ENCODE data around the gene ABAT. TPM values are rescaled to one million over a fixed set of nuclear protein-coding genes. Genes with fewer than 3 reads are reported as not detected.

Gene ABAT
- total and polyA plus RNA-seq, 2 experiments from 2014 or later, result 4.7 to 8.0 TPM

DNA sequence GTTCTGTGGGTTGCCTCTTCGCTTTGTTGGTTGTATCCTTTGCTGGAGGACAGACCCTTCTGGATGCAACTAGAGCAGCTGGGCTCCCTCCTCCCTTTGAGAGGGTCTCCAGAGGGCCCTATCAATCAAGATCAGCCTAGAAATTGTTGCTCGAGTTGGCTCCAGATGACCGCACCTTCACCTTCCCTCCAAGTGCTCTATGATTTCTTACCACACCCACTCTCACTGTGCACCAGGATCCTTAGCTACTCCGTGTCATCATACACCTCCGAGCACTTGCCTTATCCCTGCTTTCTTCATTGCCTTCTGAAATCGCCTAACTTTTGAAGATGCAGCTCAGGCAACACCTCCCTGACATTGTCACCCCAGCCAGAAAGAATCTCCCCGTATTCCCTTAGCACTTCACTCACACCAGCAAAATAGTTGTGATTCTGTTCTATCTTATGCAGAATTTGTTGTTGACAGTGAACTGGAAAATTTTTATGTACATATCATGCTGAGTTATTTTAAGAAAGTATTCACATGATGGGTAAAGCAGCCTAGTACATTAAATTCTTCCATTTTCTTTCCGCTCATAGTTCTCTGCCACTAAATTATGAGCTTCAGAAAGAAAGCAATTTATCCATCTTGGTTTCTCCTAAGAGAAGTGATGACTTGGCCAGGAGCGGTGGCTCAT is 52.9 kb downstream of the ABAT start:
- no peak overlapping the region for H3K4me3 ChIP-seq
- DNase-seq, result no peak
- H4K20me1 ChIP-seq (ENCODE audit: insufficient read depth), result no peaks in the 10 kb centered on the region
- H3K27ac ChIP-seq, result no peak overlapping the region
- no peaks in the 10 kb centered on the region for H3K79me2 ChIP-seq (ENCODE audit: insufficient read depth)
- H3K4me1 ChIP-seq (ENCODE audit: insufficient read depth), result no peaks in the 10 kb centered on the region
- no peaks in the 10 kb centered on the region for H3K9me3 ChIP-seq (ENCODE audit: low read depth)
- 37 to 43% methylated on average over 9 of the region's 9 CpGs for WGBS, 2 experiments (ENCODE audit: low coverage in 1 of 2, low lambda C conversion rate in 2 of 2, missing lambda C conversion rate in 2 of 2)
- no peaks in the 10 kb centered on the region for H3F3A ChIP-seq (ENCODE audit: insufficient read depth)
- no peak overlapping the region for H2AFZ ChIP-seq
- H3K36me3 ChIP-seq (ENCODE audit: low read depth), result no peaks in the 10 kb centered on the region
- TF ChIP-seq EZH2 (IDR thresholded peaks at IDR 0.05; ENCODE audit: insufficient read depth, poor library complexity, severe bottlenecking) (no peak), EZH2phosphoT487 (IDR thresholded peaks at IDR 0.05; ENCODE audit: insufficient read depth, low read depth) (no peak)
- no peaks in the 10 kb centered on the region for H3K9me2 ChIP-seq (ENCODE audit: insufficient read depth)
- H3K27me3 ChIP-seq (replicated peaks; ENCODE audit: insufficient read depth), result no peaks in the 10 kb centered on the region
- H3K9ac ChIP-seq, result no peak overlapping the region
- H3K4me2 ChIP-seq (ENCODE audit: unreplicated experiment), result no peak overlapping the region
- in situ Hi-C loops (cut with MboI), result no loop called here

DNA sequence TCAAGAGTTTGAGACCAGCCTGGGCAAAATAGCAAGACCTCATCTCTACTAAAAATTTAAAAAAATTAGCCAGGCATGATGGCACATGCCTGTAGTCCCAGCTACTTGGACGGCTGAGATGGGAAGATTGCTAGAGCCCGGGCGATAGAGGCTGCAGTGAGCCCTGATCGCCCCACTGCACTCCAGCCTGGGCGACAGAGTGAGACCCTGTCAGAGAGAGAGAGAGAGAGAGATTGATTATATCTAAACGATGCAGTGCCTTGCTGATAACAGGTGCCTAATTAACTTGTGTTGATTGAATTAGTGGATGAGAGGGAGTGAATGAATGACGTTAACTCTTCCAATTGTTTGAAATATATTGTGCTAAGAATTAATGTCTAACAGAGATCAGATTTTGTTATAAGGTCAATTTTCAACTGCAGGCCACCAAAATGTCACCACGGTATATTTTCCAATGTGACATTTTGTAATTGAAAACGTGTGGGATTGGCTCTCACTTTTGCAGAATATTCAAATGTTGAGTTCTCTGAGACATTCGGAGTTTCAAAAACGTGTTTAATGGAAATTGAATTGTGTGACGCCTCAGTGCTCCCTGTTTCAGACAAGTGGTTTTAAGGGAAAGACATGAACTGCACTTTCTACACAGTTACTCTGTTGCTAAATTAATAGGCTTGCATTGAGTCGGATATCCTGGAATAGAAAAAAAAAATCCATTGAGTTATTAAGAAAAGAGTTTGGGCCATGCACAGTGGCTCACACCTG is 53.6 kb downstream of the ABAT start:
- Histone ChIP-seq H2AFZ (no peak overlapping the region), H3K79me2 (ENCODE audit: insufficient read depth) (no peaks in the 10 kb centered on the region), H3K9ac (no peak overlapping the region), H3K36me3 (ENCODE audit: low read depth) (no peaks in the 10 kb centered on the region), H3K27ac (no peak overlapping the region), H3F3A (ENCODE audit: insufficient read depth) (no peaks in the 10 kb centered on the region), H3K4me2 (ENCODE audit: unreplicated experiment) (no peak overlapping the region), H3K4me1 (ENCODE audit: insufficient read depth) (no peaks in the 10 kb centered on the region), H3K4me3 (no peak overlapping the region), H3K9me2 (ENCODE audit: insufficient read depth) (no peaks in the 10 kb centered on the region), H3K27me3 (replicated peaks; ENCODE audit: insufficient read depth) (no peaks in the 10 kb centered on the region), H4K20me1 (ENCODE audit: insufficient read depth) (no peaks in the 10 kb centered on the region), H3K9me3 (ENCODE audit: low read depth) (no peaks in the 10 kb centered on the region)
- DNase-seq, result no peak
- TF ChIP-seq EZH2 (IDR thresholded peaks at IDR 0.05; ENCODE audit: insufficient read depth, poor library complexity, severe bottlenecking) (no peak), EZH2phosphoT487 (IDR thresholded peaks at IDR 0.05; ENCODE audit: insufficient read depth, low read depth) (no peak)
- in situ Hi-C loops (cut with MboI), result no loop called here
- WGBS, 2 experiments (ENCODE audit: low coverage in 1 of 2, low lambda C conversion rate in 2 of 2, missing lambda C conversion rate in 2 of 2), result 45 to 46% methylated on average over 13 of the region's 13 CpGs

DNA sequence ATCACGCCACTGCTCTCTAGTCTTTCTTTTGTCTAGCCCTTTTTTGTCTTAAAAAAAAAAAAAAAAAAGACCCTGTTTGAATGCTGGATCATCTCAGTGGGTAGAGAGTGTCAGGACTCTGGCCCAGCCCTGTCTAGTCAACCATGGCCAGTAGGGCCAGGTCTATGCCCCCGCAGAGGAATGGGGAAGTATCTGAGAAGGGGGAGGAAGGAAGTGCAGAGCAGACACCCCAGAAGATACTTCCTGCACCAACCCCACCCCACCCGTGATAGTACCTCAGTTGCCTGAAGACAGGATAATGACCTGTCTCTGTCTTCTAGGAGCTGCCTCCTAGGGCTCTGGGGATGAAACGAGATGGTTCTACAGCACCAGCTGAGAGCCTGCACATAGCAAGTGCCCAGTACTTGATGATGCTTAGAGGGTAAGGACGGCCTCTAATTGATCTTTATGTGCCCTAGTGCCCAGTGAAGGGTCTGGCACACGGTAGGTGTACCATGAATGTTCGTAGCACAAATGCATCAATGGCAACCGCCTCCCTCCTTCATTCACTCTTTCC is 55.4 kb downstream of the ABAT start:
- Histone ChIP-seq H3K4me1 (ENCODE audit: insufficient read depth) (no peaks in the 10 kb centered on the region), H3K27ac (no peak overlapping the region), H3K36me3 (ENCODE audit: low read depth) (no peaks in the 10 kb centered on the region), H2AFZ (no peak overlapping the region), H3K9me3 (ENCODE audit: low read depth) (no peaks in the 10 kb centered on the region), H3K27me3 (replicated peaks; ENCODE audit: insufficient read depth) (no peaks in the 10 kb centered on the region), H3K9me2 (ENCODE audit: insufficient read depth) (no peaks in the 10 kb centered on the region), H3K9ac (no peak overlapping the region), H4K20me1 (ENCODE audit: insufficient read depth) (no peaks in the 10 kb centered on the region), H3K4me3 (no peak overlapping the region), H3K4me2 (ENCODE audit: unreplicated experiment) (no peak overlapping the region), H3K79me2 (ENCODE audit: insufficient read depth) (no peaks in the 10 kb centered on the region), H3F3A (ENCODE audit: insufficient read depth) (no peaks in the 10 kb centered on the region)
- in situ Hi-C loops (cut with MboI), result no loop called here
- TF ChIP-seq EZH2 (IDR thresholded peaks at IDR 0.05; ENCODE audit: insufficient read depth, poor library complexity, severe bottlenecking), result no peak
- TF ChIP-seq EZH2phosphoT487 (IDR thresholded peaks at IDR 0.05; ENCODE audit: insufficient read depth, low read depth), result no peak
- 63% methylated on average over 8 of the region's 8 CpGs for WGBS, 2 experiments (ENCODE audit: low coverage in 1 of 2, low lambda C conversion rate in 2 of 2, missing lambda C conversion rate in 2 of 2)
- DNase-seq, result no peak

DNA sequence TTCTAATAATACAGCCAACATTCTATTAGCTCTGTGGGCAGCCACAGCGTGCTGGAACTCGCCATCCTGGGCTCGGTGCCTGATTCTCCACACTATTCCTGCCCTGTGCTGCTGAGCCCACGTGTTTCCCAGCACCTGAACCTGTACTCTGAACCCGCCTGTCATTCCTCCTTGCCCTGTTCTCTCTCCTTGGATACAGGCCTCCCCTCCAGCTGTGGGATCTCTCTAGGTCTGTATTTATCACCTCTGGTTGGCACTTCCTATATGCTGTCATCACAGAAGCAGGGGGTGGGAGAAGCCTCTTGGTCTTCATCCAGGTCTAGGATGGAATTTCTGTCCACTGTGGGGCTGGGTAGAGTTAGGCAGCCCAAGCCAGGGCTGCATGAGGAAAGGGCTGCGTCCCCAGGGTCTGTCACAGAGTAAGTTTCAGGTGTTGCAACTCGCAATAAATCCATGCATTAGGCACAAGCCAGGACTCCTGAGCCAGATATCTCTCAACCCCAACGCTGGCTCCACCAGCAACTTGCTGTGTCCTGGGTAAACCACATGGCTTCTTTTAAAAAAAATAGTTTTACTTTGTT is 56.0 kb downstream of the ABAT start:
- no peak overlapping the region for H3K9ac ChIP-seq
- no peak overlapping the region for H2AFZ ChIP-seq
- H3K27ac ChIP-seq, result no peak overlapping the region
- H3K4me2 ChIP-seq (ENCODE audit: unreplicated experiment), result no peak overlapping the region
- TF ChIP-seq EZH2phosphoT487 (IDR thresholded peaks at IDR 0.05; ENCODE audit: insufficient read depth, low read depth) (no peak), EZH2 (IDR thresholded peaks at IDR 0.05; ENCODE audit: insufficient read depth, poor library complexity, severe bottlenecking) (no peak)
- in situ Hi-C loops (cut with MboI), result no loop called here
- DNase-seq, result no peak
- WGBS, 2 experiments (ENCODE audit: low coverage in 1 of 2, low lambda C conversion rate in 2 of 2, missing lambda C conversion rate in 2 of 2), result 51 to 63% methylated on average over 8 of the region's 8 CpGs
- H3K9me3 ChIP-seq (ENCODE audit: low read depth), result no peaks in the 10 kb centered on the region
- no peak overlapping the region for H3K4me3 ChIP-seq
- no peaks in the 10 kb centered on the region for H3F3A ChIP-seq (ENCODE audit: insufficient read depth)
- H3K36me3 ChIP-seq (ENCODE audit: low read depth), result no peaks in the 10 kb centered on the region
- H3K9me2 ChIP-seq (ENCODE audit: insufficient read depth), result no peaks in the 10 kb centered on the region
- H4K20me1 ChIP-seq (ENCODE audit: insufficient read depth), result no peaks in the 10 kb centered on the region
- H3K79me2 ChIP-seq (ENCODE audit: insufficient read depth), result no peaks in the 10 kb centered on the region
- H3K4me1 ChIP-seq (ENCODE audit: insufficient read depth), result no peaks in the 10 kb centered on the region
- H3K27me3 ChIP-seq (replicated peaks; ENCODE audit: insufficient read depth), result no peaks in the 10 kb centered on the region
